ENCODE results near the gene FBLN2.
A peak's percentile ranks its signal among the peaks of the same experiment; 100 is the strongest.

The FBLN2 gene

DNA sequence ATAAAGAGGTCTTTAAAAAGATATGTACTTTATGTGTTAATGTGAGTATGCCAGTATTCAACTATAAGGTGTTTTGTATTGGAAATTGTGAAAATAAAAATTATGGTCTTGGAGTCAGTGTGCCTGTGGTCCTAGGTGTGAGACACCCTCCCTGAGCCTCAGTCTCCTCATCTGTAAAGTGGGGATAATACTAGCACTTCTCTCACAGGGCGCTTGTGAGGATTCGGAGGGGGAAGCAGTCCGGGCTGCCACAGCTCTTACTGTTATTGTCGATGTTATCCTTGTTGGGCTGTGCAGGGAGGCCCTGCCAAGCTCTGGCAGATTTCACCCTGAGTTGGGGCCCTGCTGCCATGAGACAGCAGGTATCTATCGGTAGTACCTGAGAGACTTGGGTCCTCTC lies 26.7 kb upstream of the FBLN2 start:
- TF ChIP-seq, protein P1, sequence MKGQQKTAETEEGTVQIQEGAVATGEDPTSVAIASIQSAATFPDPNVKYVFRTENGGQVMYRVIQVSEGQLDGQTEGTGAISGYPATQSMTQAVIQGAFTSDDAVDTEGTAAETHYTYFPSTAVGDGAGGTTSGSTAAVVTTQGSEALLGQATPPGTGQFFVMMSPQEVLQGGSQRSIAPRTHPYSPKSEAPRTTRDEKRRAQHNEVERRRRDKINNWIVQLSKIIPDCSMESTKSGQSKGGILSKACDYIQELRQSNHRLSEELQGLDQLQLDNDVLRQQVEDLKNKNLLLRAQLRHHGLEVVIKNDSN (IDR thresholded peaks at IDR 0.05) = no peak
- TF ChIP-seq EP300 (IDR thresholded peaks at IDR 0.05; ENCODE audit: borderline replicate concordance) (no peak), NFIC (IDR thresholded peaks at IDR 0.05) (no peak), YY1 (IDR thresholded peaks at IDR 0.05; ENCODE audit: low read depth) (no peak), CREB1 (IDR thresholded peaks at IDR 0.05; ENCODE audit: low read depth) (no peak), TEAD4 (IDR thresholded peaks at IDR 0.05) (no peak), RAD21 (IDR thresholded peaks at IDR 0.05; ENCODE audit: low read depth) (no peak), MAX (IDR thresholded peaks at IDR 0.05) (no peak), CEBPB (IDR thresholded peaks at IDR 0.05) (no peak), TAF1 (IDR thresholded peaks at IDR 0.05; ENCODE audit: low read depth) (no peak), REST (IDR thresholded peaks at IDR 0.05; ENCODE audit: low read depth) (no peak), ZBTB7A (IDR thresholded peaks at IDR 0.05; ENCODE audit: low read depth) (no peak), TCF12 (IDR thresholded peaks at IDR 0.05; ENCODE audit: low read depth) (no peak)

DNA sequence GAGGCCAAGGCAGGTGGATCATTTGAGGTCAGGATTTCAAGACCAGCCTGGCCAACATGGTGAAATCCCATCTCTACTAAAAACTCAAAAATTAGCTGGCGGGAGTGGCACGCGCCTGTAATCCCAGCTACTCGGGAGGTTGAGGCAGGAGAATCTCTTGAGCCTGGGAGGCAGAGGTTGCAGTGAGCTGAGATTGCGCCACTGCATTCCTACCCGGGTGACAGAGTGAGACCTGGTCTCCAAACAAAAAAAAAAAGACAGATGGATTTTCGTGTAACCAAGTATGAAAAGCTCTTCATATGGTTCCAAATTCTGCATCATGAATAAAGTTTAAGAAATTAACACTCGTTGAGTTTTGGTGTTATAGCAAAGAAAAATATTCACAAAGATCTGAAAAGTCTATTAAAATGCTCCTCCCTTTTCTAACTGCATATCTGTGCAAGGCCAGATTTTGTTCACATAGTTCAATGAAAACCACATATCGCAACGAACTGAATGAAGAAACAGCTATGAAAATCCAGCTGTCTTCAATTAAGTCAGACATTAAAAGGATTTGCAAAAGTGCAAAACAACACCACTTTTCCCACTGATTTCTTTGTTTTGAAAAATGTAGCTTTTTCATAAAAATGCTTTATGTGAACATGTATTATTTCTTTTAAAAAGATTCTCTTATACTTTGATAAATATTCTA lies 23.8 kb upstream of the FBLN2 start:
- TF ChIP-seq EGR1 (IDR thresholded peaks at IDR 0.05) (no peak), CEBPB (IDR thresholded peaks at IDR 0.05) (peak; percentile 74)

GRCh38 chr3:13525827-13526625 lies 22.9 kb upstream of the FBLN2 start:
- TF ChIP-seq TCF12 (IDR thresholded peaks at IDR 0.05; ENCODE audit: low read depth) = peak; percentile 51; the same call in 1 of the 2 replicates
- no peak for TF ChIP-seq MAX (IDR thresholded peaks at IDR 0.05)
- TF ChIP-seq ZBTB7A (IDR thresholded peaks at IDR 0.05; ENCODE audit: low read depth) = no peak
- TF ChIP-seq CREB1 (IDR thresholded peaks at IDR 0.05; ENCODE audit: low read depth) = no peak
- TF ChIP-seq RAD21 (IDR thresholded peaks at IDR 0.05; ENCODE audit: low read depth) = no peak
- TF ChIP-seq EGR1 (IDR thresholded peaks at IDR 0.05) = no peak
- TF ChIP-seq FOXM1 (IDR thresholded peaks at IDR 0.05; ENCODE audit: borderline replicate concordance, low read depth) = no peak
- TF ChIP-seq TEAD4 (IDR thresholded peaks at IDR 0.05) = no peak
- no peak for TF ChIP-seq CEBPB (IDR thresholded peaks at IDR 0.05)
- no peak for TF ChIP-seq YY1 (IDR thresholded peaks at IDR 0.05; ENCODE audit: low read depth)
- TF ChIP-seq, protein P1 (IDR thresholded peaks at IDR 0.05) = no peak
- TF ChIP-seq EP300 (IDR thresholded peaks at IDR 0.05; ENCODE audit: borderline replicate concordance) = peak; percentile 12; the same call in 1 of the 2 replicates
- no peak for TF ChIP-seq REST (IDR thresholded peaks at IDR 0.05; ENCODE audit: low read depth)
- TF ChIP-seq TAF1 (IDR thresholded peaks at IDR 0.05; ENCODE audit: low read depth) = no peak
- peak; percentile 49; the same call in 1 of the 2 replicates for TF ChIP-seq NFIC (IDR thresholded peaks at IDR 0.05)

GRCh38 chr3:13526626-13526949 lies 22.3 kb upstream of the FBLN2 start:
- TF ChIP-seq CREB1 (IDR thresholded peaks at IDR 0.05; ENCODE audit: low read depth) (no peak), TCF12 (IDR thresholded peaks at IDR 0.05; ENCODE audit: low read depth) (no peak), TEAD4 (IDR thresholded peaks at IDR 0.05) (no peak), CEBPB (IDR thresholded peaks at IDR 0.05) (no peak), RAD21 (IDR thresholded peaks at IDR 0.05; ENCODE audit: low read depth) (no peak), EGR1 (IDR thresholded peaks at IDR 0.05) (no peak), NFIC (IDR thresholded peaks at IDR 0.05) (no peak), YY1 (IDR thresholded peaks at IDR 0.05; ENCODE audit: low read depth) (no peak), EP300 (IDR thresholded peaks at IDR 0.05; ENCODE audit: borderline replicate concordance) (no peak), ZBTB7A (IDR thresholded peaks at IDR 0.05; ENCODE audit: low read depth) (no peak), REST (IDR thresholded peaks at IDR 0.05; ENCODE audit: low read depth) (no peak), MAX (IDR thresholded peaks at IDR 0.05) (no peak), TAF1 (IDR thresholded peaks at IDR 0.05; ENCODE audit: low read depth) (no peak), FOXM1 (IDR thresholded peaks at IDR 0.05; ENCODE audit: borderline replicate concordance, low read depth) (no peak)
- TF ChIP-seq, protein P1 (IDR thresholded peaks at IDR 0.05) = no peak
